H4 (cell line): ENCODE data around the gene ABCA4. TPM values are rescaled to one million over a fixed set of nuclear protein-coding genes. Genes with fewer than 3 reads are reported as not detected.
A peak's percentile ranks its signal among the peaks of the same experiment; 100 is the strongest.
"Not testable (repeated sequence)": the region's sequence is repeated elsewhere in the genome, so short reads cannot be mapped to it uniquely, and the experiment has no call there.

Source experiments
- DNase-seq: peaks from one replicate; pipeline ENCODE4 v3.0.0-alpha.2; 2015; ENCODE audit warnings: low spot score
- total RNA-seq: library from RNA; depleted of rRNA; stranded (reverse); fragments of >200 nt; shearing (Covaris generic); gene quantifications from 2 replicates; pipeline ENCODE4 v1.2.3, GENCODE V29; 2014

ABCA4 gene
- total RNA-seq, 1 experiment from 2014 or later, result 1.1 TPM

DNA sequence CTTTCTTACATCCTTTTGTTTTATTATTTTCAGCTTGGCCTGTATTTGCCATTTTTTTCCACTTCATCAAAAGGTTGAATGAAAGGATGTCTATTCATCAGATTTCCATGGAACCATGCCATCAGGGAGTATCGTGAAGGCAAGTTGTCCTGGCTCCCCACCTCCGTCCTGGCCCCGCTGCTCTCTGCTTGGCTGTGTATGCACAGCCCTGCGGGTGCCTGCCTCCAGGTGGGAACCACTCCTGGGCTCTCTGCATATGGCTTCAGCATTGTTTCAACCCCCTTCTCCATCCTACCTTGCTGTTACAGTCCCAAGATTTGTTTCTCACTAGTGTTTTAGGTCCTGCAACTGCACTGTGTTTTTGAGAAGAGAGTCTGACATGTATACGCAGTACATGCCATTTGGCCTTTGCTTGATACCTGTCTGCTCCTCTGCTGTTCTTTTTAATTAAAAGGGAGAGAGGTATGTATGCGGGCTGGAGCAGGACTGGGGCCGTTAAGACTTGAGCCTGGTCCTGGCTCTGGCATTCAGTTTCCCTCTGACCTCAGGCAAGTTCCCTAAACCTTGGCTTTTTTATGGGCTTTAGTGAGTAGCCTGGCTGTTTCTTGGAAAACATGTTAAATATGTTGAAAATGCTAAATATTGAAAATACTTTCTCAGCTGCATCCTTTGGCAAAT lies 141.8 kb downstream of the ABCA4 start:
- no peak for DNase-seq

DNA sequence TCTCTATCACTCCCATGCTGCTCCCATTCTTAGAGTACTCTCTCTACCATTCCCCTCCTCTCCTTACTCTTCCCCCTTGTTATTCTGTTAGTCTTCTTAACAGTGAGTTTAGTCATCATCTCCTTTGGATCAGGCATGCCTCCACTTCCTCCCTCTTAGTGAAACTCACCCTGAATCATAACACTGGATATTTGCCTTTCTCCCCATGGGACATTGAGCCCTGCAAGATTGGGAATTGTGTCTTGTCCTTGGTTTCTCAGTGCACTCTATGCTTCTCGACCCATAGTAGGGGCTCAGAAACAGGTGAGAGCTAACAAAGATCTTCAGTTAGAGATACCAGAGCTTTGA lies 143.4 kb downstream of the ABCA4 start:
- DNase-seq, result no peak

DNA sequence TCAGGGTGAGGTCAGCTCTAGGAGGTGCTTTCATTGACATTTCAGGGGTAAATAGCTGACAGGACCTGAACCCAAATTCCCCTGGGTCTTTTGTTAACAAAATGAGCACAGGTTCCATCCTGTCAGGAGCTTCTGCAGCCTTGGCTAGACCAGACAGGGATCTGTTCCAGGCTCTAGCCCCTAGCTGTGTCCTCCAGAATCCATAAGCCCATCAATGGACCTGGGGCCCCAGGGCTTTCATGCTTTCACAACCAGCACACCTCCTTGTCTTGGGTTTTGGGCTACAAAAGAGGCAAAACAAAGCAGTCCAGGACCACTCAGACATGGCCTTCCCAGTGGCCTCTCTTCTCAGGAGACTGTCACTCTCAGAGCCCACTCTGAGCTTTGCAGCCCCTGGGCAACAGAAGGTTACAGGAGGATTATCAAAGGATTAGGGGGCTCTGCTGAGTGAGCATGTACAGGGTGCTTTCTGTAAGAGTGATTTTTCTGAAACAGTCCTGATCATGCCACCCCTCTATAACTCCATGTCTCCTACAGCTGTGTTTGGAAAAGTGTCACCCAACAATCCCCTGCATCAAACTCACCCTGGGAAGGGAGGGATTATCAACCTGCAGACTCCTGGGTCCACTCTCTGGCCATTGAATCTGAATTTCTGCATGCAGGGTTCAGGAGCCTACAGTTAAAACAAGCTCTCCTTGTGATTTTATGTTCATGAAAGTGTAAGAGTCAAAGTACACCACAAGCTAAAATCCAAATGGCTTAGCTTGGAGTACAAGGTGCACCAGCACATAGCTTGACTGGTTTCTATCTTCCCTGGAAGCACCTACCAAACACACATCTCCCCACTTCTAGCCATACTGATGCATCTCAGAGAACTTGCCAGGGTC lies 144.0 kb downstream of the ABCA4 start:
- no peak for DNase-seq

DNA sequence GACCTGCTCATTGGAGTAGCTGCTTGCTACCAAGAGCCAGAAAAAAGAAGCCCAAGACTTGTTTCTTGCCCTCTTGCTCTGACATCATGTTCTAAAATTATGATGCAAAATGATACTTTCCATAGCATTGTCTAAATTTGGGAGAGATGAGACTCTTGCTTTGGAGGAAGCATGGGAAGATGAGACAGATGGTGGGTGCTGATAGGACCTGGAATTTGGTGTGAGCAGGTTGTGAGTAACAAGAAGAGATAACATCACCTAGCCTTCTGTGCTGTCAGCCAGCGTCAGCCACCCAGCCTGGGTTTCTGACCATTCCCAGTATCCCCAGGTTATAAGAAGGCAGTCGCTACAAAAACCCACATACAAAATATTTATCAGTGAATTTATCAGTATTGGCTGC lies 144.7 kb downstream of the ABCA4 start:
- DNase-seq, result no peak

DNA sequence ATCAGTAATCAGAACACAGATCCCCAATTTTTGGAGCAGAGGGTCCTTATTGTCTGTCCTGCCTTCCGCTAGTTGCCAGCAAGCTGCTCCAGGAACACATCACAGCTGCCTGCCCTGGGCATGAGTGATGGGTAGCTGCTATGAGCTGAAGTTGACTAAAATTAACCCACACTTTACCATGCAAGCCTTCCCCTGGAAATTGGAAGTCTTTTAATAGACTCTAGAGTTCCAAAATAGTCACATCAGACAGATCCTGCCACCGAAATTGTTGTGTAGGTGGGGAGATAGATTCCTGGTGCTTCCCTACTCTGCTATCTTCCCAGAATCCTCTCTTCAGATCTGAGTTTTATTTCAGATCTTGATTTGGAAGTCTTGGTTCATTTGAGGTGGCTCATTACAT lies 148.6 kb downstream of the ABCA4 start:
- DNase-seq, result no peak

DNA sequence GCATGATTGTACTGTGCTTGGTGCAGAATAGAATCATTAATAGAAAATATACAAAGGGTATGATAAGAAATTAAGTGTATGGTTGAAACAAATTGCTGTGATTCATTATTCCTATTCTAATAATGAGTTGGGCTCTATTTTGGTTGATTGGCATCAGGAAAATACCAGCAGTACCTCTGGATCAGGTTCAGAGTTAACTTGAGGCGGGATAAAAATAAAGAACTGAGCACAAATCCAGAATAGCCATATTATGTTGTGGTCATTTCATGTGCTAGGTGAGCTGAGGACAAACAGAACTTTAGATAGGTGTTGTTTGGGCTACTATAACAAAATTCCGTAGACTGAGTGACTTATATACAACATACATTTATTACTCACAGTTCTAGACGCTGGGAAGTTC lies 151.1 kb downstream of the ABCA4 start:
- DNase-seq, result no peak

DNA sequence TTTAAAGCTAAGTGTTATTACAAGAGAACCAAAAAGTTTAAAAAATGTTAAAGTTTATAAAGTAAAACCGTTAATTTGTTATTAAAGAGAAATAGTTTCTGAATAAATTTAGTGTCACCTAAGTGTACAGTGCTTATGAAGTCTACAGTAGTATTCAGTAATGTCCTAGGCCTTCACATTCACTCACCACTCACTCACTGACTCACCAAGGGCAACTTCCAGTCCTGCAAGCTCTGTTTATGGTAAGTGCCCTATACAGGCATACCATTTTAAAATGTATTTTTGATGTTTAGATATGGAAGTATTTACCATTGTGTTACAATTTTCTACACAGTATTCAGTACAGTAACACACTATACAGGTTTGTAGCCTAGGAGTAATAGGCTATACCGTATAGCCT lies 151.6 kb downstream of the ABCA4 start:
- DNase-seq, result no peak

DNA sequence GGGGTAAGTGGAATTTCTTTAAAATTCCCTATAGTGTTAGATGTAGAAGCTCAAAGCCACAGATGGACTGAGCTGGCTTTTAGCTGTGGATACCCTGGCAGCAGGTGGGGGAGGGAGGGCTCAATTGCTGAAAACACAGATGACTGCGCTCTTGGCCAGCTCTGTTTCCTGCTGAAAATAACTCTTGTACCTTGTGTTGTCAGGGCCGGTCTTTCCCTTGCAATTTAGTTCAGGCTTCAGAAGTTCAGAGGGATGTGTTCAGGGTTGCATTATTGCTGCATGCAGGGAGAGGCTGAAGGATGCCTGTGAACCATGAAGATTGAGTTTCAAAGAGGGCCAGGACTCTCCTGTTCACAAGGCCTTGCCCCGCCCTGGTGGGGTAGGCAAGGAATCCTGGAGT lies 153.6 kb downstream of the ABCA4 start:
- DNase-seq, result no peak

DNA sequence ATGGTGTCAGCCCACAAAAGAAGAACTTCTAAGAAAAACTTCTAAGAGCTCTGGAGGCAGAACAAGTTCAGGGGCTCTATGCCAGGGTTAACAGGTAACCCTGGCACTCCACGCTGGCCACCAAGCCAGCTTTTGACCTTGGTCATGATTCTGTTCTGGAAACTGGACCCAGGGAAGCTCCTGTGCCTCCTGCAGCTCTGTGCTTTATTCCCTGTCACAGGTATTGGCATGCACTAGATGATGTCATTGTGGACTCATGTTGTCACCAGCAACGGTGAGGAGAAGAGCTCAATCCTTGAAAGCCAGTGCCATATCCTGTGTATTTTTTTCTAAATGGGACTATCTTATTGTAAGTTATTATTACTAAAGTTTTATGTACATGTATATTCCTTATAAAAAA lies 155.1 kb downstream of the ABCA4 start:
- no peak for DNase-seq

DNA sequence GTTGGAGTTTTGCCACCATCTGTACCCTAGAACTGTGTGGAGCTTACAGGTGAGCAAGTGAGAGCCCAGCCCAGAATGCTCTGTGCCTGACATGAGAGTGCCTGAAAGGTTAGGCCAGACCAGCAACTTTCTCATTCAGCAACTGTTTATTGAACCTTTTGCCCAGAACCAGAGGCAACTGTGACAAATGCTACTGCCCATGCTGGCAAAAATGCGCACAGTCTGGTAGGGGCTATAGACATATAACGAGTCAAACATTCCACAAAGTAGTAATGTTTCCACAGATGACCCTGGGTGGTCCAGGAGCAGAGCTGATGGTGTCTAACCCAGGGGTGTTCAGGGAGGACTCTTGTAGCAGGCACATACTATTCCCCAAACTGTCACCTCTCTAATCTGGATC lies 155.7 kb downstream of the ABCA4 start:
- no peak for DNase-seq

DNA sequence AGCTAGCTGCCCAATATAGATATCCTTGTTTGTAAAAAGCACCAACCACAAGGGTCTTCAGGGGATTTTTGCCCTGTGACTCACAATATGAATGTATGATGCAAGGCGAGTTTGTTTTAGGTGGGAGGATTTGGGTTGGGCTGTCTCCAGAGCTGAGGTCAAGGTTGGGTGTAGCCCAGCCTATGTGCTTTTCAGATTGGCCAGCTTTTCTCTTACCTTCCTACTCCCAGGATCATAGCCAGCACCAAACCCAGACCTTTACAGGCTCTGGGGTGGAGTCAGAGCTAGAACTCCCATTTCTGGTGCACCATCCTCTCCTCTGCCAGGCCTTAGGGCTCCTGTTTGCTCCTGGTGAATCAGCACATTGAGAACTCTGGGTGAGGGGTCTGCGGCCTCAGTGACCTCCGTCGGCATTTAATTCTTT lies 156.2 kb downstream of the ABCA4 start:
- DNase-seq, result peak; percentile 65

DNA sequence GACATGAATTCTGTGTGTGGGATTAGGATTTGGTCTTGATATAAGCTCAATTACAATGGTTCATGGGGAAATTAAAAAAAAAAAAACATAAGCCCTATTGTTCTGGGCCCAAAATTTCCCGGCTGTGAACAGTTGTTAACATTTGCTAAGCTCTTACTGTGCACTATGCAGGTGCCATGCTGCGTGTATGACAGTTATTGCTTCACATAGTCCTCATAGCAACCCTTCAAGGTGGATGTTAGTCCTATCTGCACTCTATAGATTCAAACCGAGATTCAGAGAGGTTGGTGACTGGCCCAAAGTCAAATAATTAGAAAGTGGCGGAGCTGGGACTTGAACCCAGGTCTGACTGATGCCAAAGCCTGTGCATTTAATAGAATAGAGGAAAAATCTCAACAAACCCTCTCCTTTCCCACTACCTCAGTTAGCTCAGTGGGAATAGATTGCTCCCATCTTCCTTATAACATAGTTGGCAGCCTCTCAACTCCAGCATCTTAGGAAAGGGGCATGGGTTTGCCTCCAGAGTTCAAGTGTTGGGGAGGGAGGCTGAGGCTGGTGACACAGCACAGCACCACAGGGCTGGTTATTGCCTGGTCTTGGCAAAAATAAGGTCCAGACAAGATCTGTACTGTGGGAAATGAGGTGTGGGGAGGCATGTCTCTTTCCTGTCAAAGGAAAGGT lies 156.7 kb downstream of the ABCA4 start:
- no peak for DNase-seq

DNA sequence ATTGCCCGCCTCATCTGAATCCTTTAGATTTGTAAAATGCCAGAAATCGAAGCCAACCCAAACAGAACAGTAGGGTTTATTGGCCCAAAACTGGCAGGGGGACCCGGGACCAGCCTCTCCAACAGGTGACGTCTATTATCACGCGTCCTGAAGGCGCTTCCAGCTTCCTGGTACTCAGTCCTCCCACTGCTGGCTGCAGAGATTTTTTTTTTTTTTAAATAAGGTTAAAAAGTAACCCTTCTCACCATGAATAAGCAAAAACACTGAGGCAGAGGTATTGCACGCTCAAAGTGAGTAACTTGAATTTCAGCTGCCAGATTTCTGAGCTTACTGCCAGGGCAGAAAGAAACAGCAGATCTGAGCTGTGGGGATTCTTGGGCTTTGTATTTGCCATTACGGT lies 157.4 kb downstream of the ABCA4 start:
- peak; percentile 29 for DNase-seq

DNA sequence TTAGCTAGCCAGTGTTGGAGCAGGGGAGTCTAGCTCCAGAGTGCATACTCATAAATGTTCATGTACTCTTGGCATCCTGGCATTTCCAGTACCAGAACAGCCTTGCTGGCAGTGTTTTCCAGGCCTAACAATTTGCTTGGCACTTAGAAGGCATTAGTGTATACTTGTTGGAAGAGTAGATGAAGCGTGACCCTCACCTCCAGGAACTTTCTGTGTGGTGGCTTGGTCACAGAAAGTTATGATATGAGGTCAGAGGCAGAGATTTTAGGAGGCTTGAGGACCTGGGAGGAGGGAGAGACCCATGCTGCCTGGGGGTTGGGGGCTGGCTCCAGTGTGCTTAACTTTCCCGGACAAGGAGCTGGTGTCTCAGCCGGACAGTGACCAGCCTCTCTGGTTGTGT lies 159.0 kb downstream of the ABCA4 start:
- DNase-seq, result no peak

DNA sequence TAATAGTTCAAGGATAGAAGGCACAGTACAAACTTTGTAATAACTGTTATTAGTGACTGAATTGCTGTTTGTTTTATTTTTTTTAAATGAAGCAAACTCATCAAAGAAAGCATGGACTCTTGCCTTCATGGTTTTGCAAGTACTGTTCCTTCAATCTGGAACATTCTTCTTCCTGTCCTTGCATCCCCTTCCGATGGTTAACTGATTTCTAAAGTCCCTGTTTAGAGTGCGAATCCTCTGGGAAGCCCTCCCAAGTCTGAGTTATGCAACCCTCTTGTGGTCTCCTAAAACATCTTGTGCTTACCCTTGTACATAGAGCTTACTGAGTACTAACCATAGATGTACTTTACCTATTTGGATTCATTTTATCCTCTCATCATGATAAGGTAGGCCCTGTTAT lies 159.5 kb downstream of the ABCA4 start:
- DNase-seq, result no peak

DNA sequence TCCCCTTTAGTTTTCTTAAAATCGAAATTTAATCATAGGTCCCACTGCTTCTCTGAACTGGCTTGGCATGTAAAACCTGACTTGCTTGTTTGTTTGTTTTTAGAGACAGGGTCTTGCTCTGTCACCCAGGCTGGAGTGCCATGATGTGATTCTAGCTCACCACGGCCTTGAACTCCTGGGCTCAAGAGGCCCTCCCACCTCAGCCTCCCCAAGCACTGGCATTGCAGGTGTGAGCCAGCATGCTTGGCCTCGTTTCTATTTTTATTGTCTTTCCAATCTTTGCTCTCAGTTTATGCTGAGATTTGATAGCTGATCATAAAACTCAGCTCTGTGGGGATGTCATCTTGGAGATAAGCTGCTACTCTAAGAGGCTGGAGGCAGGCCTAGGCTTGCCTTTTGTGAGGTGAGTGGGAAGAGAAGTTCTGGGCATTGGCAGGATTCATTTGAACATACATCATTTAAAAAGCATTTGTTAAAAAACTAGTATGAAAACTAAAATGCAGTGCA lies 160.3 kb downstream of the ABCA4 start:
- no peak for DNase-seq

DNA sequence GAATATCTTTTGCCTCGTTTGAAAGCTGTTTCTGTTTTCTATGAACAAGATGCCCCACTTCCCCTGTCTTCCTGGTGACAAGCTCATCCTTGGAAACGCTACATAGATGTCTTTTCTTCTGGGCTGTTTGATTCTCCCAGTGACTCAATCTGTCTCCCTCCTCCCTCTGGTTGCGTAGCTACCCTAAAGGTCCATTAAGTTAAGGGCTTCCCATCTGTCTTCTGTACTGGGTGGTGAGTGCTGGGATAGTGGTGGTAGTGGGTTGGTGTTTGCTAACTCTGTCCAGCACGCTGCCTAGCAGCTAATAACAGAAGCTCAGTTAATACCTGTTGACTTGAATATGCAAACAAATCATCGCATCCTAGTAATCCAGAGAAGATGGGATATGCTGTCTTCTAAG lies 161.5 kb downstream of the ABCA4 start:
- DNase-seq, result no peak

DNA sequence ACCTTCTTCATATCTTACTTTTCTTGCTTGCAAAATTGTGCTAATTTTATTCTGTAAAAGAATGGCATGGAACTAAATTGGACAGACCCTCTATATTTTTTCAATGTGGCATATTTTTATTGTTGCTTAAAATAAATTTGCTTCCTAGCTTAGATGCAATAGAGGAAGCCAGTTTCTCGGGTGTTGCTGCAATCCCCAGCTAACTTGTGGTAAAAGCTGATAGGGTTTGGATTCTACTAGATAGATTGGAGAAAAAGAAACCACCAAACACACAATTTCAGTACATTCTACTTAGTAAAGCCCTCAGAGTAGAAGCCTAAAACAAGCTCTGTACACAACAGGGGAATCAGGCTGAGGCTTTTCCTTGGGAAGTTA lies 162.2 kb downstream of the ABCA4 start:
- DNase-seq, result no peak

DNA sequence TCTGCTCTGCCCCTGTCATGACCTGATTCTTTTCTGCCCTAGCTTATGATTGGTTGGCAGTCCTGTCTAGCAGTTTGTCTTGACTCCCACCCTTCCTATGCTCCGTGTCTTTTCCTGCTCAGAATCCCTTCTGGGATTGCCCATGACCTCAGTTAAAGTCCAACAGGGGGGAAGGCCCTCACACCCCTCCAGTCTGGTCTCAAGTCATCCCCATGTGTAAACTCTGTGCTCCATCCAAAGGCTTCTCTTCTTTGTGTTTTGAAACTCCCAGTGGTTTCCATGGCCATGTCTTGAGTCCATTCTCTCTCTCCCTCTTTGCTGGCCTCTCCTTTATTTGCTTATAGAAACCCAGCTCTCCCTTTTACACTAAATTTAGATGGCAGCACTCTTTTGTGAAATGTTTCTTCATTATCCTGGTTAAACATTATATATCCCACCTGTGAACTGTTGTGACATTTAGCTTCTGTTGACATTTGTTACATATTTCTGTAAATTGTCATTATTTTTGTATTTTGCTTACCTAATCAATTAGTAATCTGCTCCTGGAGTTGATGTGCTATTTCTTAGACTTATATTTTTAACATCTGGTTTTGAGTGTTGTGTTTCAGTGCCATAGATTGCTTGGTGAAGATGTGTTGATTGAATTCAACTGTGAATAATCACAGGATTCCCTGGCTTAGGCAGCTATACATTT lies 162.8 kb downstream of the ABCA4 start:
- no peak for DNase-seq

DNA sequence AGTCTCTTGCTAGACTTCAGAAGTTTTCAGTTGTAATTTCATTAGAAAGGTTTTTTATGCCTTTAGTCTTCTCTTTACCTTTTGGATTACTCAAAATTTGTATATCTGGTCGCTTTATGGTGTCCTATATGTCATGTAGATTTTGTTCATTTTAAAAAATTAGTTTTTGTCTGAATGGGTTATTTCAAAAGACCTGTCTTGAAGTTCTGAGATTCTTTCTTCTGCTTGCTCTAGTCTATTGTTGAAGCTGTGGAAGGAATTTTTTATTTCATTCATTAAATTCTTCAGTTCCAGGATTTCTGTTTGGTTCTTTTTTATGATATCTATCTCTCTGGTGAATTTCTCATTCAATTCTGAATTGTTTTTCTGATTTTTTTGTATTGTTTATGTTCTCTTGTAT lies 165.2 kb downstream of the ABCA4 start:
- DNase-seq, result no peak

DNA sequence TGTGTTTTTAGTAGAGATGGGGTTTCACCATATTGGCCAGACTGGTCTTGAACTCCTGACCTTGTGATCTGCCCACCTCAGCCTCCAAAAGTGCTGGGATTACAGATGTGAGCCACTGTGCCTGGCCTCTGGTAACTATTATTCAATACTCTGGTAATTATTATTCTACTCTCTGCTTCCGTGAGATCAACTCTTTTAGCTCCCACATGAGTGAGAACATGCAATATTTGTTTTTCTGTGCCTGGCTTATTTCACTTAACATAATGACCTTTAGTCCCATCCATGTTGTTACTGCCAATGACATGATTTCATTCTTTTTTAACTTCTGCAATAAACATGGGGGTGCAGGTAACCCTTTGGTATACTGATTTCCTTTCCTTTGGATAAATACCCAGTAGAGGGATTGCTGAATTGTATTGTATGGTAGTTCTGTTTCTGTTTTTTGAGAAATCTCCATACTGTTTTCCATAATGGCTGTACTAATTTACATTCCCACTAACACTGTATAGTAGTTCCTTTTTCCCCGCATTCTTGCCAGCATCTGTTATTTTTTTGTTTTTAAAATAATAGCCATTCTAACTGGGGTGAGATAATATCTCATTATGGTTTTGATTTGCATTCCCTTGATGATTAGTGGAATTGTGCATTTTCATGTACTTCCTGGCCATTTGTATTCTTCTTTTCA lies 173.8 kb downstream of the ABCA4 start:
- not testable (repeated sequence) for DNase-seq
